GM13976 (cell line): Measurements from ENCODE around the gene TLCD2.
"Not testable (repeated sequence)": the region's sequence is repeated elsewhere in the genome, so short reads cannot be mapped to it uniquely, and the experiment has no call there.

Experiments used
- DNase-seq: peaks from one replicate; pipeline ENCODE4 v3.0.0; 2012; ENCODE audit warnings: low spot score
- in situ Hi-C: fragments of 300-500 bp; cut with MboI; formaldehyde crosslinking; loops from one replicate; pipeline ENCODE4 v1.12.0; 2022; ENCODE audit warnings: low sequenced_read_pairs, mixed read lengths, inconsistent platforms; ENCODE audit not compliant: unreplicated experiment
- TF ChIP-seq, protein P1 (sequence below): IDR thresholded peaks from 2 replicates; pipeline ENCODE4 v1.5.1; 2012; ENCODE audit warnings: borderline replicate concordance, mild to moderate bottlenecking; ENCODE audit not compliant: insufficient read depth; ENCODE audit errors: extremely low read depth, missing control alignments, control extremely low read depth

The TLCD2 gene

DNA sequence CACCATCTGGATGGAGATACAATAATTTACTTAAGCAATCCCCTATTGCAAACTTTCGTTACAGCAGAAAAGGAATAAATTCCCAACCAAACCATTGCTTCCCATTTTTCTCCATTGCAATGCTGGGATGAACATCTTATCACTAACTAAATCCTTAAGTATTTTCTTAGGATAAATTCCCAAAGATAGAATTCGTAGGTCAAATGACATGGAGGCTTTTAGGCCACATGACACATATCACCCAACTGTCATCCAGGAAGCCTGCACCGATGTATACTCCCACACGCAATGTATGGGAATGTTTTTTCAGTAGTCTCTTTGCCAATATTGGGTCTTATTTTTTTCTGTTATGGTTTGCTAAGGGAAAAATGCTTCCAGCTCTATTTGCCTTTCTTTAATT is 1.6 kb upstream of the TLCD2 start:
- no peak for DNase-seq
- TF ChIP-seq, protein P1, sequence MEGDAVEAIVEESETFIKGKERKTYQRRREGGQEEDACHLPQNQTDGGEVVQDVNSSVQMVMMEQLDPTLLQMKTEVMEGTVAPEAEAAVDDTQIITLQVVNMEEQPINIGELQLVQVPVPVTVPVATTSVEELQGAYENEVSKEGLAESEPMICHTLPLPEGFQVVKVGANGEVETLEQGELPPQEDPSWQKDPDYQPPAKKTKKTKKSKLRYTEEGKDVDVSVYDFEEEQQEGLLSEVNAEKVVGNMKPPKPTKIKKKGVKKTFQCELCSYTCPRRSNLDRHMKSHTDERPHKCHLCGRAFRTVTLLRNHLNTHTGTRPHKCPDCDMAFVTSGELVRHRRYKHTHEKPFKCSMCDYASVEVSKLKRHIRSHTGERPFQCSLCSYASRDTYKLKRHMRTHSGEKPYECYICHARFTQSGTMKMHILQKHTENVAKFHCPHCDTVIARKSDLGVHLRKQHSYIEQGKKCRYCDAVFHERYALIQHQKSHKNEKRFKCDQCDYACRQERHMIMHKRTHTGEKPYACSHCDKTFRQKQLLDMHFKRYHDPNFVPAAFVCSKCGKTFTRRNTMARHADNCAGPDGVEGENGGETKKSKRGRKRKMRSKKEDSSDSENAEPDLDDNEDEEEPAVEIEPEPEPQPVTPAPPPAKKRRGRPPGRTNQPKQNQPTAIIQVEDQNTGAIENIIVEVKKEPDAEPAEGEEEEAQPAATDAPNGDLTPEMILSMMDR: no peak
- in situ Hi-C loops: loop anchor here (25.0 kb wide), 1 partner anchor 325 kb away; the partner anchor contains the start of genes DPH1, OVCA2 and RTN4RL1

DNA sequence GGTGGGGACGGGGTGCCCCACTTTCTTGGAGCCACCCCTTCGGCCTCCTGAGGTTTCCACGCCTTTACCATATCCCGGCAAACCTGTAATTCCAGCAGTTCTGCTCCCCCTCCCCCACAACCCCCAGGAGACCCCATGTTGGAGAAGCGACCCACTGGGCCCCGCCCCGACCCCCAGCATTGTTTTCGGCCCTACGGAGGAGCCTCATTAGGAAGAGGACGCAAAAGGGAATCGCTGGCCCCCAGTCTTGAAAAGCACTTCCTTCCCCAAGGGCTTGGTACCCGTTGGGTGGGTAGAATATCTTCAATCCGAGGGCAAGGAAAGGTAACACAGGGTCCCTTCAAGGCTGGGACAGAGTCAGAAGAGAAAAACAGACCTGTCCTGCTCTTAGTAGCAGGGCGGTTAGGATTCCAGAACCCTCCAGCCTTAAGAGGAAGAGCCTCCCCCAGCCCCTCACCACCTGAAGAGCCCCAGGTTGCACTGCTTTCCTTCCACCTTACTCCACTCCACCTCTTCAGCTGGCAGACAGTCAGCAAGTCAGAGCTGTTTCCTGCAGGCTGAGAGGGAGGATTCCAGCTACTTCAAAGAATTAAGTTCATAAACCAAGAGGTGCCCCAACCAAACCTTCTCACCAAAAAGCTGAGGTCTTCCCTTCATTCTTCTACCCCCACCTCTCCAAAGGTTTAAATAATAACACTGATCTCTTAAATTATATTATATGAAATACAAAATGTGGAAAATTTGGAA is 803 bp upstream of the TLCD2 start:
- no peak for DNase-seq
- in situ Hi-C loops: loop anchor here (25.0 kb wide), 1 partner anchor 326 kb away; the partner anchor contains the start of genes DPH1, OVCA2 and RTN4RL1
- TF ChIP-seq, protein P1: no peak

DNA sequence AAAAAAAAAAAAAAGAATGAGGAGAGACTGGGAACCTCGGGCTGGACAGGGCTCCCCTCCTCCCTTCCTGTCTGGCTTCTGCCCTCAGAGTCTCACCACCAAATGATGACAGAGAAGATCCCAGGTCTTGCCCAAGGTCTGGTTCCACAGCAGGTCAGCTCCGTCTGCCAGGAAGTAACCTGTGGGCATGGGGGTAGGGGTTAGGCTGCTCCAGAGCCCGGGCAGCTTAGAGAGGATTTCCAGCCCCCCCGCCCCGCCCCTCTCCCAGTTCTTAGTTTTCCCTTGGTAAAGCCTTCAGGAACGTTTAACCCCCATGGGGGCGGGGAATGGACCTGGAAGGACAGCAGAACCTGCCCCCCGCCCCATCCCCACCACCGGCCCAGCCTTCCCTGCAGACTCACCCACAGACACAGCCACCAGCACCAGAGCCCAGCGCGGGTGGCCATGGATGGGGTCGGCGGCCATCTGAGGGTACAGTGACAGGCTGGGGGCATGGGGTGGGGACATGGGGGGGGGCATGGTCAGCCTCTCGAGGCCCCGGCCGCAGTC is 700 bp downstream of the TLCD2 start:
- DNase-seq: no peak
- in situ Hi-C loops: loop anchor here (25.0 kb wide), 1 partner anchor 328 kb away; the partner anchor contains the start of genes DPH1, OVCA2 and RTN4RL1
- TF ChIP-seq, protein P1: no peak

DNA sequence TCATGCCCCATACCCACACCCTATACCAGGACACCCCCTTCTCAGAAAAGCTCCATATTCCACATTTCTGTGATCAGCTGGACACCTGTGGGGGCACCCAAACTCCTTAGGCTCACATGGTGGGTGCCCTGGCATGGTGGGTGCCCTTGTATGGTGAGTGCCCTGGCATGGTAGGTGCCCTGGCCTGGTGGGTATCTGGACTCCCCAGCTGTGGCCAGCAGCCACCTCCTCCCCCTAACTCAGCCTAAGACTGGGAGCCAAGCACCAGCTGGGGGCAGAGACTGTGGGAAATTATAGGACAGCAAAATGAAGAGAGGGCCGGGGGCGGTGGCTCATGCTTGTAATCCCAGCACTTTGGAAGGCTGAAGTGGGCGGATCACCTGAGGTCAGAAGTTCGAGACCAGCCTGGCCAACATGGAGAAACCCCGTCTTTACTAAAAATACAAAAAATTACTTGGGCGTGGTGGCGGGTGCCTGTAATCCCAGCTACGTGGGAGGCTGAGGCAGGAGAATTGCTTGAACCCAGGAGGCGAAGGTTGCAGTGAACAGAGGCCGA is 1.3 kb downstream of the TLCD2 start:
- in situ Hi-C loops: loop anchor here (25.0 kb wide), 1 partner anchor 328 kb away; the partner anchor contains the start of genes DPH1, OVCA2 and RTN4RL1
- not testable (repeated sequence) for DNase-seq

DNA sequence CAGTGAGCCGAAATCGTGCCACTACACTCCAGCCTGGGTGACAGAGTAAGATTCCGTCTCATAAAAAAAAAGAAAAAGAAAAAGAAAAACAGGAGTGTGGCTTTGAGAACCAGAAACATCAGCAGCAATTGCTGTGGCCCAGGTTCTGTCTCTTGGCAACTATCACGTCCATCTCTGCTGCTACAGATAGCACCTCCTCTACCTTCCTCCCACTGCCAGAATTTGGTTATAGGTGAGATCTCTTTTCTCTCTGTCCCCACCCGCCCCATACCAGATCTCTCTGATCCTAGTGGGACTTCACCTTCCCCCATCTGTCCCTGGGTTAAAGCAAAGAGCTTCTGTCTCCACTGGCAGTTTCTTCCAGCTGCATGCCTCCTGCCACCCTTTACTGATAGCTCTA is 3.1 kb downstream of the TLCD2 start:
- TF ChIP-seq, protein P1: no peak
- no peak for DNase-seq
- in situ Hi-C loops: loop anchor here (25.0 kb wide), 1 partner anchor 330 kb away; the partner anchor contains the start of genes DPH1, OVCA2 and RTN4RL1

DNA sequence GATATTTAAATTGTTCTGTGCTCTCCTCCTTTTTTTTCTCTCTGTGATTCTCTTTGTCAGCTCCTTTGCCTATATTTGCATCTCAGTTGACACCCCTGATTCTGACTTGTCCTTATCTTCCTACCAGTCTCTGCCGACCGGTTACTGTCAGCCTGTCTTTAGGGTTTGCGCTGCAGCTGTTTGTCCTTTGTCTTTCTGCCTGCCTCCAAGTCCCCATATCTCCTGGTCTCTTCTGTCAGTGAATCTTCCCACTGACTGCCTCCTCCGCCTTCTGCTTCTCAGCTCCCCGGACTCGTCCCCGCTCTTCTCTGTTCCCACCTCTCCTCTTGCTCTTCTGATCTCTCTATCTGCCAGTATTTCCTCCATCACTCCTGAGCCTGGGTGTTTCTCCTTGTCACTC is 5.2 kb downstream of the TLCD2 start:
- in situ Hi-C loops: loop anchor here (25.0 kb wide), 1 partner anchor 332 kb away; the partner anchor contains the start of genes DPH1, OVCA2 and RTN4RL1
- TF ChIP-seq, protein P1: no peak
- DNase-seq: no peak

DNA sequence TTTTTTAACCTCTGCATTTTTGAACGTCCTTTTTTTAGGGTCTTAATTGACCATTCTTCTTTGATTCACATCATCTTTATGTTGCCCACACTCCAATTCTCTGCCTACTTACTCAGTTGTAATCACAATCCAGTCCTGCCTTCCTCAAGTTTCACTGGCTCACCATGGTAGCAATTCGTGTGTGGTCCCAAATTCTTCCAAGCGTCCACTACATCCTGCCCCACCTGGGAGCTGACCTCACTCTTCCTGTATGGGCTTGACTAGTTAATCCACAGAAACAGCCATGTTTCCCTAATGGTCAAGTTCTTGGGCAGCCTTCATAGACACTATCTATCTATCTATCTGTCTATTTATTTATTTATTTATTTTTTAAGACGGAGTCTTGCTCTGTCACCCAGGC is 7.1 kb downstream of the TLCD2 start:
- no peak for DNase-seq
- in situ Hi-C loops: loop anchor here (25.0 kb wide), 1 partner anchor 334 kb away; the partner anchor contains the start of genes DPH1, OVCA2 and RTN4RL1
- TF ChIP-seq, protein P1: no peak

DNA sequence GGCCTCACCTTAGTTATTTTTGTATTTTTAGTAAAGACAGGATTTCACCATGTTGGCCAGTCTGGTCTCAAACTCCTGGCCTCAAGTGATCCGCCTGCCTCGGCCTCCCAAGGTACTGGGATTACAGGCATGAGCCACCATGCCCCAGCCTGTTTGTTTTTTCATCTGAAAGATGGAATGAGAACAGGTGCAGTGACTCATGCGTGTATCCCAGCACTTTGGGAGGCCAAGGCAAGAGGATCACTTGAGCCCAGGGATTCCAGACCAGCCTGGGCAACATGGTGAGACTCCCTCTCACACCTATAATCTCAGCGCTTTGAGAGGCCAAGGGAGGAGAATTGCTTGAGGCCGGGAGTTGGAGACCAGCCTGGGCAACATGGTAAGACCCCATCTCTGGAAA is 10.3 kb downstream of the TLCD2 start:
- DNase-seq: not testable (repeated sequence)
- in situ Hi-C loops: loop anchor here (25.0 kb wide), 1 partner anchor 337 kb away; the partner anchor contains the start of genes DPH1, OVCA2 and RTN4RL1
